PC-9 (cell line): Measurements from ENCODE around the gene SV2C. TPM values are rescaled to one million over a fixed set of nuclear protein-coding genes. Genes with fewer than 3 reads are reported as not detected.

ENCODE experiments used
- BruUV-seq: library from RNA; stranded (reverse); fragments of 400-500 nt; replicated peaks from 2 replicates; lab custom pipeline; 2021; lab: Mats Ljungman, UMichigan
- CTCF ChIA-PET: fragments of 300-600 bp; sonication (Branson Sonifier 250); formaldehyde crosslinking; loops from one replicate; lab custom pipeline; 2022; ENCODE audit warnings: antibody characterized with exemption; lab: Charles Lee
- POLR2A ChIA-PET: fragments of 300-600 bp; sonication (Branson Sonifier 250); formaldehyde crosslinking; loops from one replicate; lab custom pipeline; 2022; ENCODE audit warnings: antibody characterized with exemption; ENCODE audit not compliant: unreplicated experiment; lab: Charles Lee
- DNase-seq, 2 experiments: peaks; one replicate each; pipeline versions ENCODE4 v3.0.0 to v3.0.0-alpha.2; 2015 to 2022; ENCODE audit warnings: mixed read lengths in 1 of 2
- H2AFZ ChIP-seq: fragments of 200-600 bp; sonication (generic); 2 replicates; pipeline ENCODE4 v1.8.1; 2017; ENCODE audit warnings: antibody characterized with exemption
- H3F3A ChIP-seq: fragments of 200-600 bp; sonication (generic); 2 replicates; pipeline ENCODE4 v1.8.1; 2017; ENCODE audit warnings: antibody characterized with exemption, mild to moderate bottlenecking, low read depth; ENCODE audit not compliant: insufficient read depth
- H3K27ac ChIP-seq: fragments of 200-600 bp; sonication (generic); 2 replicates; pipeline ENCODE4 v1.6.1; 2016; ENCODE audit warnings: mixed run types
- H3K27me3 ChIP-seq: fragments of 200-600 bp; sonication (generic); 2 replicates; pipeline ENCODE4 v1.6.1; 2016; ENCODE audit warnings: low read depth, mixed run types; ENCODE audit not compliant: insufficient read depth
- H3K36me3 ChIP-seq: fragments of 200-600 bp; sonication (generic); 2 replicates; pipeline ENCODE4 v1.6.1; 2016; ENCODE audit warnings: low read depth, mixed run types
- H3K4me1 ChIP-seq: fragments of 200-600 bp; sonication (generic); replicated peaks from 2 replicates; pipeline ENCODE4 v1.6.1; 2016; ENCODE audit warnings: mixed run types; ENCODE audit not compliant: insufficient read depth
- H3K4me2 ChIP-seq: fragments of 200-600 bp; sonication (generic); 2 replicates; pipeline ENCODE4 v1.6.1; 2017; ENCODE audit warnings: mixed run types
- H3K4me3 ChIP-seq: fragments of 200-600 bp; sonication (generic); 2 replicates; pipeline ENCODE4 v1.6.1; 2016; ENCODE audit warnings: mixed run types
- H3K79me2 ChIP-seq: fragments of 200-600 bp; sonication (generic); 2 replicates; pipeline ENCODE4 v1.6.1; 2017; ENCODE audit warnings: low read depth, mixed run types
- H3K9me2 ChIP-seq: fragments of 200-600 bp; sonication (generic); 2 replicates; pipeline ENCODE4 v1.8.1; 2017; ENCODE audit warnings: mild to moderate bottlenecking; ENCODE audit not compliant: insufficient read depth
- H3K9me3 ChIP-seq: fragments of 200-600 bp; sonication (generic); 2 replicates; pipeline ENCODE4 v1.8.1; 2016; ENCODE audit warnings: low read depth; ENCODE audit not compliant: insufficient read depth
- H4K20me1 ChIP-seq: fragments of 200-600 bp; sonication (generic); 2 replicates; pipeline ENCODE4 v1.8.1; 2017; ENCODE audit not compliant: insufficient read depth
- EZH2 ChIP-seq: fragments of 200-600 bp; sonication (generic); IDR thresholded peaks from 2 replicates; pipeline ENCODE4 v1.8.0; 2017; ENCODE audit warnings: antibody characterized with exemption, low read depth
- intact Hi-C: fragments of 100-400 bp; cut with micrococcal nuclease; formaldehyde crosslinking; loops from one replicate; pipeline ENCODE4 v1.10.0; 2022; ENCODE audit not compliant: unreplicated experiment
- total RNA-seq: library from RNA; stranded (reverse); gene quantifications from 2 replicates; pipeline ENCODE4 v1.2.3, GENCODE V29; 2021
- TF ChIP-seq, protein P1 (sequence below): fragments of 200-600 bp; sonication (generic); conservative IDR thresholded peaks from 2 replicates; pipeline ENCODE4 v1.6.1; 2017; ENCODE audit warnings: mixed run types, antibody characterized with exemption, mild to moderate bottlenecking, moderate library complexity

The SV2C gene
- total RNA-seq, 1 experiment from 2014 or later = not detected

GRCh38 chr5:76391014-76391413, 307.8 kb downstream of the SV2C start:
- no peaks in the 10 kb centered on the region for H3K79me2 ChIP-seq
- ChIA-PET POLR2A (no interaction called here), CTCF (no interaction called here)
- no TSS peak for BruUV-seq
- DNase-seq = no peak
- intact Hi-C loops = no loop called here
- peaks cover 43% of the 10 kb centered on the region for H3K4me1 ChIP-seq
- H3K27me3 ChIP-seq = no peaks in the 10 kb centered on the region
- H3K9me3 ChIP-seq = no peaks in the 10 kb centered on the region
- no peaks in the 10 kb centered on the region for H4K20me1 ChIP-seq
- TF ChIP-seq EZH2 = no peak
- TF ChIP-seq, protein P1, sequence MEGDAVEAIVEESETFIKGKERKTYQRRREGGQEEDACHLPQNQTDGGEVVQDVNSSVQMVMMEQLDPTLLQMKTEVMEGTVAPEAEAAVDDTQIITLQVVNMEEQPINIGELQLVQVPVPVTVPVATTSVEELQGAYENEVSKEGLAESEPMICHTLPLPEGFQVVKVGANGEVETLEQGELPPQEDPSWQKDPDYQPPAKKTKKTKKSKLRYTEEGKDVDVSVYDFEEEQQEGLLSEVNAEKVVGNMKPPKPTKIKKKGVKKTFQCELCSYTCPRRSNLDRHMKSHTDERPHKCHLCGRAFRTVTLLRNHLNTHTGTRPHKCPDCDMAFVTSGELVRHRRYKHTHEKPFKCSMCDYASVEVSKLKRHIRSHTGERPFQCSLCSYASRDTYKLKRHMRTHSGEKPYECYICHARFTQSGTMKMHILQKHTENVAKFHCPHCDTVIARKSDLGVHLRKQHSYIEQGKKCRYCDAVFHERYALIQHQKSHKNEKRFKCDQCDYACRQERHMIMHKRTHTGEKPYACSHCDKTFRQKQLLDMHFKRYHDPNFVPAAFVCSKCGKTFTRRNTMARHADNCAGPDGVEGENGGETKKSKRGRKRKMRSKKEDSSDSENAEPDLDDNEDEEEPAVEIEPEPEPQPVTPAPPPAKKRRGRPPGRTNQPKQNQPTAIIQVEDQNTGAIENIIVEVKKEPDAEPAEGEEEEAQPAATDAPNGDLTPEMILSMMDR = no peak
- no peak overlapping the region for H3K27ac ChIP-seq
- no peak overlapping the region for H3K4me2 ChIP-seq
- H3K36me3 ChIP-seq = no peaks in the 10 kb centered on the region
- H2AFZ ChIP-seq = no peak overlapping the region
- H3K4me3 ChIP-seq = no peak overlapping the region
- no peaks in the 10 kb centered on the region for H3K9me2 ChIP-seq
- H3F3A ChIP-seq = peaks cover 10% of the 10 kb centered on the region; the same call in 1 of the 2 replicates

- BruUV-seq = no TSS peak
- H3K27me3 ChIP-seq = no peaks in the 10 kb centered on the region
- no peaks in the 10 kb centered on the region for H3K79me2 ChIP-seq
- no peak for TF ChIP-seq EZH2
- no peaks in the 10 kb centered on the region for H3K9me3 ChIP-seq
- H4K20me1 ChIP-seq = no peaks in the 10 kb centered on the region
- no peak overlapping the region for H3K4me2 ChIP-seq
- POLR2A ChIA-PET = no interaction called here
- H3K4me1 ChIP-seq = peaks cover 22% of the 10 kb centered on the region
- CTCF ChIA-PET = no interaction called here
- H3K4me3 ChIP-seq = no peak overlapping the region
- no peak overlapping the region for H2AFZ ChIP-seq
- no peaks in the 10 kb centered on the region for H3K36me3 ChIP-seq
- peaks cover 3% of the 10 kb centered on the region; the same call in 1 of the 2 replicates for H3F3A ChIP-seq
- DNase-seq = no peak
- no peaks in the 10 kb centered on the region for H3K9me2 ChIP-seq
- no peak overlapping the region for H3K27ac ChIP-seq
- intact Hi-C loops = no loop called here
Measured at GRCh38 chr5:76393035-76393680, 310.0 kb downstream of the SV2C start.

DNA sequence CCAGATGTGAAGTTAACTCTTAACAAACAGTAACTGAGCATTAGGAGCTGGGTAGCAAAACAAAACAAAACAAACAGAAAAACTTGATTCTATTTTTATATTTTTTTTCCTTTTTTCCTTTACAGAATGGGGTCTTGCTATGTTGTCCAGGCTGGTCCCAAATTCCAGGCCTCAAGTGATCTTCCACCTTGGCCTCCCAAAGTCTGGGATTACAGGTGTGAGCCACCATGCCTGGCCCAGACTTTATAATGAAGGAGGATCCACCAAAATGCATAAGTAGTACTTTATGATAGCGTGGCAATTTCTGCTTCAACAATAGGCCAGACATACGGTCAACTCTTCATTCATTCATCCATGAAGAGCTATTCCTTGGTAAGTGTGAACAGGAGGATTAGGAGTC, 314.0 kb downstream of the SV2C start:
- H3K79me2 ChIP-seq = no peaks in the 10 kb centered on the region
- no peaks in the 10 kb centered on the region for H3K36me3 ChIP-seq
- BruUV-seq = no TSS peak
- no peak for DNase-seq
- peaks cover 10% of the 10 kb centered on the region; the same call in 1 of the 2 replicates for H3K4me1 ChIP-seq
- H3K4me2 ChIP-seq = no peak overlapping the region
- no peaks in the 10 kb centered on the region for H4K20me1 ChIP-seq
- no peaks in the 10 kb centered on the region for H3K9me3 ChIP-seq
- H3K27ac ChIP-seq = no peak overlapping the region
- no peaks in the 10 kb centered on the region for H3K9me2 ChIP-seq
- H3K27me3 ChIP-seq = no peaks in the 10 kb centered on the region
- POLR2A ChIA-PET = no interaction called here
- 0 out of 2 replicates have a peak, but pooled peaks cover 3% of the 10 kb centered on the region for H3F3A ChIP-seq
- no peak overlapping the region for H2AFZ ChIP-seq
- H3K4me3 ChIP-seq = no peak overlapping the region
- TF ChIP-seq EZH2 = no peak
- TF ChIP-seq, protein P1 = no peak
- CTCF ChIA-PET = no interaction called here
- intact Hi-C loops = no loop called here
